Nephron progenitor cell (in vitro differentiated cells): ENCODE measurements around the gene SSBP4.

Experiments
- DNase-seq: peaks from one replicate; pipeline ENCODE4 v3.0.0; 2021
- H3K27ac Mint-ChIP-seq: 2 replicates; pipeline ENCODE4 v1.8.0; 2021; ENCODE audit warnings: mild to moderate bottlenecking, moderate library complexity, mixed read lengths
- H3K27me3 Mint-ChIP-seq: 2 replicates; pipeline ENCODE4 v1.8.0; 2021; ENCODE audit warnings: mild to moderate bottlenecking, low read depth, mixed read lengths; ENCODE audit not compliant: poor library complexity
- H3K36me3 Mint-ChIP-seq: 2 replicates; pipeline ENCODE4 v1.8.0; 2021; ENCODE audit warnings: low read depth, mixed read lengths
- H3K4me1 Mint-ChIP-seq: 2 replicates; pipeline ENCODE4 v1.8.0; 2021; ENCODE audit warnings: mixed read lengths
- H3K4me3 Mint-ChIP-seq: 2 replicates; pipeline ENCODE4 v1.8.0; 2021; ENCODE audit warnings: mild to moderate bottlenecking, moderate library complexity, mixed read lengths
- H3K9me3 Mint-ChIP-seq: 2 replicates; pipeline ENCODE4 v1.8.0; 2021; ENCODE audit warnings: mild to moderate bottlenecking, moderate library complexity, mixed read lengths
- CTCF ChIP-seq: fragments of 200-600 bp; sonication (generic); IDR thresholded peaks from 2 replicates; pipeline ENCODE4 v1.5.0; 2021; ENCODE audit warnings: antibody characterized with exemption

SSBP4 gene

GRCh38 chr19:18465214-18465963 is 46.2 kb downstream of the SSBP4 start:
- Mint-ChIP-seq H3K36me3 (peaks cover 12% of the 10 kb centered on the region), H3K9me3 (no peaks in the 10 kb centered on the region), H3K27me3 (no peaks in the 10 kb centered on the region), H3K4me1 (peaks cover 40% of the 10 kb centered on the region), H3K27ac (no peak overlapping the region), H3K4me3 (no peak overlapping the region)
- no peak for TF ChIP-seq CTCF
- no peak for DNase-seq

GRCh38 chr19:18465964-18466339 is 46.8 kb downstream of the SSBP4 start:
- Mint-ChIP-seq H3K4me3 (no peak overlapping the region), H3K9me3 (no peaks in the 10 kb centered on the region), H3K4me1 (peaks cover 45% of the 10 kb centered on the region), H3K27me3 (no peaks in the 10 kb centered on the region), H3K27ac (no peak overlapping the region), H3K36me3 (peaks cover 12% of the 10 kb centered on the region)
- TF ChIP-seq CTCF, result no peak
- DNase-seq, result no peak

- TF ChIP-seq CTCF, result no peak
- Mint-ChIP-seq H3K36me3 (peaks cover 12% of the 10 kb centered on the region), H3K27ac (no peak overlapping the region), H3K4me1 (peaks cover 45% of the 10 kb centered on the region), H3K27me3 (no peaks in the 10 kb centered on the region), H3K4me3 (no peak overlapping the region), H3K9me3 (no peaks in the 10 kb centered on the region)
- no peak for DNase-seq
Measured at GRCh38 chr19:18466354-18466753, 47.2 kb downstream of the SSBP4 start.

GRCh38 chr19:18467978-18468377 is 48.8 kb downstream of the SSBP4 start:
- no peak for DNase-seq
- peaks cover 3% of the 10 kb centered on the region for H3K36me3 Mint-ChIP-seq
- no peak overlapping the region for H3K27ac Mint-ChIP-seq
- no peak for TF ChIP-seq CTCF
- H3K27me3 Mint-ChIP-seq, result no peaks in the 10 kb centered on the region
- no peak overlapping the region for H3K4me3 Mint-ChIP-seq
- H3K9me3 Mint-ChIP-seq, result no peaks in the 10 kb centered on the region
- peaks cover 45% of the 10 kb centered on the region for H3K4me1 Mint-ChIP-seq

GRCh38 chr19:18468517-18468916 is 49.3 kb downstream of the SSBP4 start:
- H3K9me3 Mint-ChIP-seq, result no peaks in the 10 kb centered on the region
- DNase-seq, result no peak
- peaks cover 46% of the 10 kb centered on the region for H3K4me1 Mint-ChIP-seq
- H3K27me3 Mint-ChIP-seq, result no peaks in the 10 kb centered on the region
- no peak overlapping the region for H3K27ac Mint-ChIP-seq
- no peak overlapping the region for H3K4me3 Mint-ChIP-seq
- TF ChIP-seq CTCF, result no peak
- peaks cover 3% of the 10 kb centered on the region for H3K36me3 Mint-ChIP-seq
